Smooth muscle cell of the brain vasculature (primary cell): ENCODE measurements around the gene MBOAT1.
"Not testable (repeated sequence)": the region's sequence is repeated elsewhere in the genome, so short reads cannot be mapped to it uniquely, and the experiment has no call there.

Experiments
- DNase-seq: peaks from one replicate; pipeline ENCODE4 v3.0.0-alpha.2; 2012; ENCODE audit warnings: low read depth, low spot score

Gene MBOAT1

GRCh38 chr6:20172842-20173456, 39.3 kb downstream of the MBOAT1 start:
- no peak for DNase-seq

GRCh38 chr6:20170455-20171148, 41.7 kb downstream of the MBOAT1 start:
- no peak for DNase-seq

- DNase-seq: no peak
Measured at GRCh38 chr6:20169786-20170185, 42.5 kb downstream of the MBOAT1 start.

GRCh38 chr6:20169119-20169557, 43.1 kb downstream of the MBOAT1 start:
- DNase-seq: no peak

- no peak for DNase-seq
Measured at GRCh38 chr6:20168690-20169089, 43.6 kb downstream of the MBOAT1 start.

- no peak for DNase-seq
Measured at GRCh38 chr6:20167601-20168000, 44.7 kb downstream of the MBOAT1 start.

- DNase-seq: no peak
Measured at GRCh38 chr6:20166210-20166609, 46.1 kb downstream of the MBOAT1 start.

GRCh38 chr6:20162515-20162914, 49.8 kb downstream of the MBOAT1 start:
- no peak for DNase-seq

GRCh38 chr6:20160541-20161283, 51.6 kb downstream of the MBOAT1 start:
- DNase-seq: no peak

- DNase-seq: no peak
Measured at GRCh38 chr6:20159781-20160540, 52.3 kb downstream of the MBOAT1 start.

GRCh38 chr6:20159098-20159497, 53.2 kb downstream of the MBOAT1 start:
- DNase-seq: no peak

GRCh38 chr6:20158676-20159075, 53.6 kb downstream of the MBOAT1 start:
- no peak for DNase-seq

GRCh38 chr6:20156824-20157223, 55.4 kb downstream of the MBOAT1 start:
- no peak for DNase-seq

- no peak for DNase-seq
Measured at GRCh38 chr6:20154753-20155152, 57.5 kb downstream of the MBOAT1 start.

- no peak for DNase-seq
Measured at GRCh38 chr6:20153194-20153593, 59.1 kb downstream of the MBOAT1 start.

GRCh38 chr6:20148433-20148832, 63.8 kb downstream of the MBOAT1 start:
- no peak for DNase-seq

- no peak for DNase-seq
Measured at GRCh38 chr6:20147469-20147868, 64.8 kb downstream of the MBOAT1 start.

GRCh38 chr6:20146831-20147230, 65.4 kb downstream of the MBOAT1 start:
- not testable (repeated sequence) for DNase-seq

- DNase-seq: no peak
Measured at GRCh38 chr6:20146291-20146690, 66.0 kb downstream of the MBOAT1 start.

- no peak for DNase-seq
Measured at GRCh38 chr6:20142866-20143265, 69.4 kb downstream of the MBOAT1 start.

- DNase-seq: no peak
Measured at GRCh38 chr6:20141931-20142330, 70.3 kb downstream of the MBOAT1 start.
